Natural killer cell (primary cell): ENCODE measurements around the gene MAN1A2. TPM values are rescaled to one million over a fixed set of nuclear protein-coding genes. Genes with fewer than 3 reads are reported as not detected.

Experiments
- ATAC-seq, 3 donors: fragments of 150-1000 bp in 2 of 3; fragments of 200-7000 bp in 1 of 3; cut with Tn5 transposase; 1 replicate in 1 of 3; 2 replicates in 2 of 3; pipeline ENCODE4 v1.10.0; 2021; ENCODE audit warnings: mild to moderate bottlenecking in 2 of 3, moderate library complexity in 2 of 3
- DNase-seq, 2 donors: peaks; one replicate each; pipeline versions ENCODE4 v3.0.0 to v3.0.0-alpha.2; 2013 to 2021; ENCODE audit warnings: mixed read lengths in 1 of 2
- H3K27ac ChIP-seq: one replicate; pipeline ENCODE4 v1.5.1; 2013; ENCODE audit warnings: mild to moderate bottlenecking, low read length
- H3K27me3 ChIP-seq: one replicate; pipeline ENCODE4 v1.6.1; 2013; ENCODE audit warnings: low read length; ENCODE audit not compliant: control insufficient read depth, insufficient read depth
- H3K36me3 ChIP-seq: one replicate; pipeline ENCODE4 v1.6.1; 2013; ENCODE audit warnings: low read length; ENCODE audit not compliant: control insufficient read depth, insufficient read depth
- H3K4me1 ChIP-seq: one replicate; pipeline ENCODE4 v1.6.1; 2013; ENCODE audit warnings: low read length; ENCODE audit not compliant: control insufficient read depth, insufficient read depth
- H3K4me3 ChIP-seq: one replicate; pipeline ENCODE4 v1.5.1; 2013; ENCODE audit warnings: low read length
- H3K9me3 ChIP-seq: one replicate; pipeline ENCODE4 v1.6.1; 2013; ENCODE audit warnings: low read length; ENCODE audit not compliant: control insufficient read depth, insufficient read depth
- H3K27ac Mint-ChIP-seq, 2 donors: one replicate each; pipeline ENCODE4 v1.8.0; 2022; ENCODE audit warnings: mild to moderate bottlenecking in 2 of 2, mixed read lengths in 2 of 2, moderate library complexity in 1 of 2
- H3K27me3 Mint-ChIP-seq, 2 donors: one replicate each; pipeline ENCODE4 v1.8.0; 2022; ENCODE audit warnings: low read depth in 2 of 2, mixed read lengths in 2 of 2
- H3K36me3 Mint-ChIP-seq: one replicate; pipeline ENCODE4 v1.8.0; 2022; ENCODE audit warnings: mixed read lengths
- H3K4me1 Mint-ChIP-seq, 2 donors: one replicate each; pipeline ENCODE4 v1.8.0; 2022; ENCODE audit warnings: mixed read lengths in 2 of 2
- H3K4me3 Mint-ChIP-seq: one replicate; pipeline ENCODE4 v1.8.0; 2022; ENCODE audit warnings: mild to moderate bottlenecking, moderate library complexity, mixed read lengths
- H3K9me3 Mint-ChIP-seq, 2 donors: one replicate each; pipeline ENCODE4 v1.8.0; 2022; ENCODE audit warnings: mixed read lengths in 2 of 2
- CTCF ChIP-seq: fragments of 200-600 bp; IDR thresholded peaks from one replicate; pipeline ENCODE4 v1.8.0; 2022; ENCODE audit warnings: antibody characterized with exemption
- WGBS: methylation state at CpG from one replicate; pipeline ENCODE4 v1.1.7; 2013; ENCODE audit warnings: missing lambda C conversion rate; ENCODE audit not compliant: insufficient coverage; 5-methylcytosine and 5-hydroxymethylcytosine counted together
- intact Hi-C: fragments of 100-400 bp; cut with micrococcal nuclease; formaldehyde crosslinking; loops from one replicate; pipeline ENCODE4 v1.14.2; 2022
- total RNA-seq, 4 donors: library from RNA; stranded (reverse); fragments of 120-200 nt in 1 of 4; gene quantifications; one replicate each; pipeline versions ENCODE4 v1.2.3 to v1.2.4, GENCODE V29; 2013 to 2022

MAN1A2 gene
- total RNA-seq, 3 donors from 2014 or later (not counting 1 experiment from before 2014, with no cell fraction given), result 75.5 to 90.0 (median 87.1) TPM

- Mint-ChIP-seq H3K4me1 (no peaks in the 10 kb centered on the region), H3K4me3 (no peak overlapping the region), H3K27ac (no peak overlapping the region), H3K27me3 (peaks cover 8 to 10% of the 10 kb centered on the region in 2 donors), H3K36me3 (no peaks in the 10 kb centered on the region), H3K9me3 (no peaks in the 10 kb centered on the region)
- Histone ChIP-seq H3K27ac (no peak overlapping the region), H3K36me3 (no peaks in the 10 kb centered on the region), H3K4me3 (no peak overlapping the region), H3K4me1 (no peaks in the 10 kb centered on the region), H3K27me3 (no peaks in the 10 kb centered on the region), H3K9me3 (no peaks in the 10 kb centered on the region)
- no peak for TF ChIP-seq CTCF
- intact Hi-C loops, result no loop called here
- WGBS, result 88% methylated on average over 4 of the region's 4 CpGs
- no peak for ATAC-seq
- no peak for DNase-seq
Observed at GRCh38 chr1:117544509-117545109, 177.4 kb downstream of the MAN1A2 start.

- Histone ChIP-seq H3K4me1 (no peaks in the 10 kb centered on the region), H3K4me3 (no peak overlapping the region), H3K9me3 (no peaks in the 10 kb centered on the region), H3K27me3 (no peaks in the 10 kb centered on the region), H3K36me3 (no peaks in the 10 kb centered on the region), H3K27ac (no peak overlapping the region)
- intact Hi-C loops, result no loop called here
- DNase-seq, result no peak
- Mint-ChIP-seq H3K4me1 (no peaks in the 10 kb centered on the region), H3K27me3 (peaks cover 8 to 10% of the 10 kb centered on the region in 2 donors), H3K36me3 (no peaks in the 10 kb centered on the region), H3K9me3 (no peaks in the 10 kb centered on the region), H3K27ac (no peak overlapping the region), H3K4me3 (no peak overlapping the region)
- no peak for TF ChIP-seq CTCF
- 100% methylated on average over 1 of the region's 2 CpGs for WGBS
- ATAC-seq, result no peak
Observed at GRCh38 chr1:117546467-117546866, 179.2 kb downstream of the MAN1A2 start.

- no peak overlapping the region for H3K27ac Mint-ChIP-seq
- DNase-seq, result no peak
Observed at GRCh38 chr1:117553471-117553870, 186.2 kb downstream of the MAN1A2 start.

More at GRCh38 chr1:117553471-117553870, 186.2 kb downstream of the MAN1A2 start:
- Histone ChIP-seq H3K9me3 (no peaks in the 10 kb centered on the region), H3K27ac (no peak overlapping the region), H3K27me3 (no peaks in the 10 kb centered on the region), H3K4me3 (no peak overlapping the region), H3K36me3 (no peaks in the 10 kb centered on the region), H3K4me1 (peaks cover 1% of the 10 kb centered on the region)
- no peaks in the 10 kb centered on the region for H3K9me3 Mint-ChIP-seq
- intact Hi-C loops, result no loop called here
- H3K4me1 Mint-ChIP-seq, result peaks cover 11% of the 10 kb centered on the region in 2 donors
- peaks cover 8% of the 10 kb centered on the region in 2 donors for H3K27me3 Mint-ChIP-seq
- no peak for ATAC-seq
- no peak overlapping the region for H3K4me3 Mint-ChIP-seq
- no peak for TF ChIP-seq CTCF
- H3K36me3 Mint-ChIP-seq, result no peaks in the 10 kb centered on the region
